Measurements from ENCODE around the gene MARCHF5.

The MARCHF5 gene

GRCh38 chr10:92303096-92303495 lies 12.1 kb downstream of the MARCHF5 start:
- no peak for DNase-seq (ENCODE audit: low read depth in 2 of 2)
- TF ChIP-seq, protein P1, sequence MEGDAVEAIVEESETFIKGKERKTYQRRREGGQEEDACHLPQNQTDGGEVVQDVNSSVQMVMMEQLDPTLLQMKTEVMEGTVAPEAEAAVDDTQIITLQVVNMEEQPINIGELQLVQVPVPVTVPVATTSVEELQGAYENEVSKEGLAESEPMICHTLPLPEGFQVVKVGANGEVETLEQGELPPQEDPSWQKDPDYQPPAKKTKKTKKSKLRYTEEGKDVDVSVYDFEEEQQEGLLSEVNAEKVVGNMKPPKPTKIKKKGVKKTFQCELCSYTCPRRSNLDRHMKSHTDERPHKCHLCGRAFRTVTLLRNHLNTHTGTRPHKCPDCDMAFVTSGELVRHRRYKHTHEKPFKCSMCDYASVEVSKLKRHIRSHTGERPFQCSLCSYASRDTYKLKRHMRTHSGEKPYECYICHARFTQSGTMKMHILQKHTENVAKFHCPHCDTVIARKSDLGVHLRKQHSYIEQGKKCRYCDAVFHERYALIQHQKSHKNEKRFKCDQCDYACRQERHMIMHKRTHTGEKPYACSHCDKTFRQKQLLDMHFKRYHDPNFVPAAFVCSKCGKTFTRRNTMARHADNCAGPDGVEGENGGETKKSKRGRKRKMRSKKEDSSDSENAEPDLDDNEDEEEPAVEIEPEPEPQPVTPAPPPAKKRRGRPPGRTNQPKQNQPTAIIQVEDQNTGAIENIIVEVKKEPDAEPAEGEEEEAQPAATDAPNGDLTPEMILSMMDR (IDR thresholded peaks at IDR 0.05; ENCODE audit: low read depth, low read length): no peak
- no peak overlapping the region for H3K4me3 ChIP-seq (replicated peaks in 1 of 2; ENCODE audit: low read depth in 2 of 2, low read length in 2 of 2)

DNA sequence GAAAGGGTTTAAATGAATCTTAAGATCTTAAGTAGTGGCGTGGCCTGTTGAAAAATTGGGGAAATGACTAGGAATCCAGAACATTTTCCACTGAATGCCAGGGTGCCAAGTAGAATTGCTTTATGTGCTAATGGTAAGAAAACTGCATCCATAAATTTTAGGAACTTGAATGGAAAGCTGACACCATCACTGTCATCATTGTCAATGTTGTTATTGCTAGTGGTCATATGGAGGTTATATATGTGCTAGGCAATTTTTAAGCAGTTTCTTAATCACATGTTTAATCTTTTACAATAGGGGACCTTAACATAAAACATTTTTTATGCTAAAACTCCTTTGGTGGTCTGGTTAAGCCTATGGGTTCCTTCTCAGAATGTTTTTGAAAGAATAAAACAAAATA lies 13.1 kb downstream of the MARCHF5 start:
- DNase-seq (ENCODE audit: low read depth in 2 of 2): no peak
- no peak overlapping the region for H3K4me3 ChIP-seq (replicated peaks in 1 of 2; ENCODE audit: low read depth in 2 of 2, low read length in 2 of 2)
- TF ChIP-seq, protein P1 (IDR thresholded peaks at IDR 0.05; ENCODE audit: low read depth, low read length): no peak

DNA sequence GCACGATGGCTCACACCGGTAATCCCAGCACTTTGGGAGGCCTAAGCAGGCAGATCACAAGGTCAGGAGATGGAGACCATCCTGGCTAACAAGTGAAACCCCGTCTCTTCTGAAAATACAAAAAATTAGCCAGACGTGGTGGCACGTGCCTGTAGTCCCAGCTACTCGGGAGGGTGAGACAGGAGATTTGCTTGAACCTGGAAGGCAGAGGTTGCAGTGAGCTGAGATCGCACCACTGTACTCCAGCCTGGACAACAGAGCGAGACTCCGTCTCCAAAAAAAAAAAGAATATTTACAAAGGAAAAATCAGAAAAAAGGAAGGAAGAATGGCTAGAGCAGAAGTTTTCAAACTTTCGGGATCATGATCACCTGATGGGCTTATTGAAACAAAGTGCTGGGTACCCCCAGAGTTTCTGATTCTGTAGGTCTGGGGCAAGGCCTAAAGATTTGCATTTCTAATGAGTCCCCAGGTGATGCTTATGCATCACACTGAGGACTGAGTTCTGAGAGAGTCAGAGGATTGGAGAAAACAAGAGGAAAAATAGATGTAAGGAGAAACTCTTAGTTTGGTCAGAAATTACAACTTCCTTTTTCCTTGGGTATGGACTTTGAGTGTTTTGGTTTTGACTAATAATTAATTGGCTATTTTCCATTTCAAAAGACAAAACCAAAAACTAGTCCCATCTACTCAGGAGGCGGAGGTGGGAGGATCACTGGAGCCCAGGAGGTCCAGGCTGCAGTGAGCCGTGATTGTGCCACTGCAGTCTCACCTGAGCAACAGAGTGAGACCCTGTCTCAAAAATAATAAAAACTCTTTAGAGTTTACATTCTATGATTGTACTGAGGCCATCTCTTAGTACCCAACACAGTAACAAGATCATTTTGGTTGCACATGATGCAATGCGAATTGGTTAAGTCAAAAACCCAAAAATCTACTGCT lies 14.4 kb downstream of the MARCHF5 start:
- no peak for DNase-seq (ENCODE audit: low read depth in 2 of 2)
- TF ChIP-seq, protein P1 (IDR thresholded peaks at IDR 0.05; ENCODE audit: low read depth, low read length): no peak
- no peak overlapping the region for H3K4me3 ChIP-seq (replicated peaks in 1 of 2; ENCODE audit: low read depth in 2 of 2, low read length in 2 of 2)

GRCh38 chr10:92309272-92309671 lies 18.3 kb downstream of the MARCHF5 start:
- no peak overlapping the region for H3K4me3 ChIP-seq (replicated peaks in 1 of 2; ENCODE audit: low read depth in 2 of 2, low read length in 2 of 2)
- TF ChIP-seq, protein P1 (IDR thresholded peaks at IDR 0.05; ENCODE audit: low read depth, low read length): no peak
- no peak for DNase-seq (ENCODE audit: low read depth in 2 of 2)

GRCh38 chr10:92313750-92314149 lies 22.8 kb downstream of the MARCHF5 start:
- no peak for DNase-seq (ENCODE audit: low read depth in 2 of 2)
- TF ChIP-seq, protein P1 (IDR thresholded peaks at IDR 0.05; ENCODE audit: low read depth, low read length): no peak
- no peak overlapping the region for H3K4me3 ChIP-seq (replicated peaks in 1 of 2; ENCODE audit: low read depth in 2 of 2, low read length in 2 of 2)

DNA sequence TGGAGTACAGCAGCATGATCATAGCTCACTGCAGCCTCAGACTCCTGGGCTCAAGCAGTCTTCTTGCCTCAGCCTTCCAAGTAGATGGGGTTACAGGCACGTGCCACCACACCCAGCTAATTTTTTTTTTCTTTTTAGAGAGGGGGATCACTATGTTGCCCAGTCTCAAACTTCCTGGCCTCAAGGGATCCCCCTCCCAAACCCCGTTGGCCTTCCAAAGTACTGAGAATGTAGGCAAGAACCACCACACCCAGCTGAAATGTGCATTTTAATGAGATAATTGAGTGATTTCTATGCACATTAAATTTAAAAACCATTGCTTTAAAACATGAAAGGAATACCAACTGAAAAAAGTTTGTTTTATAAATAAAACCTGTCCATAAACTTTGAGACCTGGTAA lies 25.6 kb downstream of the MARCHF5 start:
- no peak overlapping the region for H3K4me3 ChIP-seq (replicated peaks in 1 of 2; ENCODE audit: low read depth in 2 of 2, low read length in 2 of 2)
- DNase-seq (ENCODE audit: low read depth in 2 of 2): no peak
- TF ChIP-seq, protein P1 (IDR thresholded peaks at IDR 0.05; ENCODE audit: low read depth, low read length): no peak

Measured in cardiac fibroblast (primary cell).